Activated T-cell treated with anti-CD3 and anti-CD28 coated beads, Interleukin-2, amount 50 U/mL, for 72 hours (primary cell): Measurements from ENCODE around the gene CHDH. TPM values are rescaled to one million over a fixed set of nuclear protein-coding genes. Genes with fewer than 3 reads are reported as not detected.

Experiments used
- ATAC-seq, 2 donors: fragments of 150-1000 bp; cut with Tn5 transposase; replicated peaks in 1 of 2; 2 replicates each; pipeline ENCODE4 v1.10.0; 2021; ENCODE audit warnings: moderate library complexity in 2 of 2, mild to moderate bottlenecking in 1 of 2
- DNase-seq, 2 donors: peaks; one replicate each; pipeline ENCODE4 v3.0.0; 2021 to 2022; ENCODE audit warnings: mixed read lengths in 1 of 2
- H3K27ac Mint-ChIP-seq: one replicate; pipeline ENCODE4 v1.8.0; 2022; ENCODE audit warnings: mild to moderate bottlenecking, moderate library complexity, mixed read lengths
- H3K27me3 Mint-ChIP-seq: one replicate; pipeline ENCODE4 v1.8.0; 2022; ENCODE audit warnings: low read depth, mixed read lengths
- H3K36me3 Mint-ChIP-seq, 2 donors: one replicate each; pipeline ENCODE4 v1.8.0; 2022; ENCODE audit warnings: mixed read lengths in 2 of 2, mild to moderate bottlenecking in 1 of 2; ENCODE audit not compliant: insufficient read depth in 2 of 2
- H3K4me1 Mint-ChIP-seq: one replicate; pipeline ENCODE4 v1.8.0; 2022; ENCODE audit warnings: low read depth, mixed read lengths
- H3K4me3 Mint-ChIP-seq, 2 donors: one replicate each; pipeline ENCODE4 v1.8.0; 2022; ENCODE audit warnings: mild to moderate bottlenecking in 2 of 2, mixed read lengths in 2 of 2, moderate library complexity in 2 of 2
- H3K9me3 Mint-ChIP-seq, 2 donors: one replicate each; pipeline ENCODE4 v1.8.0; 2022; ENCODE audit warnings: mixed read lengths in 2 of 2
- total RNA-seq, 2 donors: library from RNA; stranded (reverse); gene quantifications; one replicate each; pipeline ENCODE4 v1.2.3, GENCODE V29; 2022

Gene CHDH
- total RNA-seq, 2 donors from 2014 or later, result 0.69 to 0.89 TPM

DNA sequence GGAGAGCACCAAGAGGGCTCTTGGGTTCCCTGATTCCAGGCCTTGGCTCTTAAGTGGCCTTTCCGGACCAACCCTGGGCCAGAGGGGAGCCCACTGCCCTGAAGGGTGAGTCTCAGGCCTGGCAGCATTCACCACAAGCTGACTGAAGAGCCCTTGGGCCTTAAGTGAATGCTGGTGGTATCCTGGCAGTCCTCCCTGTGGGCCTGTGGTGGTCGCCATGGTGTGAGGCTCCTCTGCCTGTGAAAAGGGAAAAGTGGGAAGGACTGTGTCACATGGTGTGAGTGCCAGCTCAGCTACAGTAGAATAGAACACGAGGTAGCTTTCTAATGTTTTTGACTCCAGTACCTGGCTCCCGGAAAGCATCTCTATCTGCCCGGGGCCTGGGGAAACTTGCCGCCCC is 15.3 kb downstream of the CHDH start:
- Mint-ChIP-seq H3K4me3 (no peak overlapping the region), H3K36me3 (no peaks in the 10 kb centered on the region), H3K4me1 (no peaks in the 10 kb centered on the region), H3K27me3 (no peaks in the 10 kb centered on the region), H3K9me3 (no peaks in the 10 kb centered on the region), H3K27ac (no peak overlapping the region)
- no peak for ATAC-seq
- DNase-seq, result no peak

DNA sequence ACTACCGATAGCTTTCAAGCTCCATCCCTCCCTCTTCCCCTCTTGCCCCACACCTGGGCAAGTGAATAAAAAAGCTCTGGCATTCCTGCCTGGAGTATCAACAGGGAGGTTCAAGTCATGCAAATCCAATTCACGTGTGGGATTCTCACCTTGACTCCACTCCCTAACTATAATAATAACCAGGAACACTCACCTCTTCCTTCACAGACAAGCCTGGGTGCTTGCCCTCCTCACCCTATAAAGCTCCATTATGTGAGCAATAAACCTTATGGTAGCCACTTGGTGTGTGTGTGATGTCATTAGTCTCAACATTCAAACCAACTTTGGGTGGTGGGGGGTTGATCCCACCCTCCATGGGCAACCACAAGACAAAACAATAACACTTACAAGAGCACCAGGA is 16.6 kb downstream of the CHDH start:
- Mint-ChIP-seq H3K36me3 (no peaks in the 10 kb centered on the region), H3K9me3 (no peaks in the 10 kb centered on the region), H3K27ac (no peak overlapping the region), H3K27me3 (no peaks in the 10 kb centered on the region), H3K4me1 (no peaks in the 10 kb centered on the region), H3K4me3 (no peak overlapping the region)
- DNase-seq, result no peak
- no peak for ATAC-seq

DNA sequence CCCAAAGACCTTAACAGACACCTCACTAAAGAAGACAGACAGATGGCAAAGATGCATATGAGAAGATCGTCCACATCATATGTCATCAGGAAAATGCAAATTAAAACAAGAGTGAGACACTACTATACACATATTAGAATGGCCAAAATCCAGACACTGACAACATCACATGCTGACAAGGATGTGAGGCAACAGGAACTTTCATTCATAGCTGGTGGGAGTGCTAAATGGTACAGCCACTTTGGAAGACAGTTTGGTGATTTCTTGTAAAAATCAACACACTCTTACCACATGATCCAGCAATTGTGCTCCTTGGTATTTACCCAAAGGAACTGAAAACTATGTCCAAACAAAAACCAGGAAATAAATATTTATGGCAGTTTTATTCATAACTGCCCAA is 17.6 kb downstream of the CHDH start:
- Mint-ChIP-seq H3K4me1 (no peaks in the 10 kb centered on the region), H3K27ac (no peak overlapping the region), H3K27me3 (no peaks in the 10 kb centered on the region), H3K36me3 (no peaks in the 10 kb centered on the region), H3K4me3 (no peak overlapping the region), H3K9me3 (no peaks in the 10 kb centered on the region)
- ATAC-seq, result no peak
- no peak for DNase-seq

DNA sequence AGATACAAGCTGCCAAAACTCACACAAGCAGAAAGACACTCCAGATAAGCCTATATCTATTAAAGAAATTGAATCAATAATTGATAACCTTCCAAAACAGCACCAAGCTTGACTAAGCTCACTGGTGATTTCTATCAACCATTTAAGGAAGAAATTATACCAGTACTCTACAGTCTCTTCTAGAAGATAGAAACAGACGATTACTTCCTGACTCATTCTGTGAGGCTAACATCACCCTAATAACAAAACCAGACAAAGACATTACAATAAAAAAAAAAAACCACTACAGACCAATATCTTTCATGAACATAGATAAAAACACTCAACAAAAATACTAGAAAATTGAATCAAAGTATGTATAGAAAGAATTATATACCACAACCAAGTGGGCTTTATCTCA is 20.2 kb downstream of the CHDH start:
- H3K36me3 Mint-ChIP-seq, result no peaks in the 10 kb centered on the region
- no peaks in the 10 kb centered on the region for H3K4me1 Mint-ChIP-seq
- H3K4me3 Mint-ChIP-seq, result no peak overlapping the region
- ATAC-seq (no peak), DNase-seq (no peak)
- H3K27ac Mint-ChIP-seq, result no peak overlapping the region
- no peaks in the 10 kb centered on the region for H3K27me3 Mint-ChIP-seq
- H3K9me3 Mint-ChIP-seq, result no peaks in the 10 kb centered on the region

DNA sequence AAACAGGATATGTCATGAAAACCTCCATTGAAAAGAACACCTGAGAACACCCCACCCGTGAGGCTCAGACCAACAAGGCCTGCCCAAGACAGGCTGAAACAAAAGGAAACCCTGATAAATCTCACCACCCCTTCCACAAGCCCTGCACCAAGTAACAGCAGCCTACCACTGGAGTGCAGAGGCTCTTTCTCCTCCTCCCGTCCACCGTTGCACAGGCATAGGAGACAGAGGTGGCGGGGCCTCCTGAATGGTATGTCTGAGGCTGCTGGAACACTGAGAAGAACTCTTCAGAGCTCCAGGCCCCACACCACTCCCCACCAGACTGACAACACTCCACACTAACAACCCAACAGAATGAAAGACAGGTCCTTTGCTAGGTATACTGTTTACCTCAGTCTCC is 21.4 kb downstream of the CHDH start:
- H3K36me3 Mint-ChIP-seq, result no peaks in the 10 kb centered on the region
- ATAC-seq, result no peak
- no peaks in the 10 kb centered on the region for H3K27me3 Mint-ChIP-seq
- no peak overlapping the region for H3K4me3 Mint-ChIP-seq
- DNase-seq, result no peak
- H3K9me3 Mint-ChIP-seq, result no peaks in the 10 kb centered on the region
- no peaks in the 10 kb centered on the region for H3K4me1 Mint-ChIP-seq
- peak overlapping the region; percentile 58 for H3K27ac Mint-ChIP-seq

DNA sequence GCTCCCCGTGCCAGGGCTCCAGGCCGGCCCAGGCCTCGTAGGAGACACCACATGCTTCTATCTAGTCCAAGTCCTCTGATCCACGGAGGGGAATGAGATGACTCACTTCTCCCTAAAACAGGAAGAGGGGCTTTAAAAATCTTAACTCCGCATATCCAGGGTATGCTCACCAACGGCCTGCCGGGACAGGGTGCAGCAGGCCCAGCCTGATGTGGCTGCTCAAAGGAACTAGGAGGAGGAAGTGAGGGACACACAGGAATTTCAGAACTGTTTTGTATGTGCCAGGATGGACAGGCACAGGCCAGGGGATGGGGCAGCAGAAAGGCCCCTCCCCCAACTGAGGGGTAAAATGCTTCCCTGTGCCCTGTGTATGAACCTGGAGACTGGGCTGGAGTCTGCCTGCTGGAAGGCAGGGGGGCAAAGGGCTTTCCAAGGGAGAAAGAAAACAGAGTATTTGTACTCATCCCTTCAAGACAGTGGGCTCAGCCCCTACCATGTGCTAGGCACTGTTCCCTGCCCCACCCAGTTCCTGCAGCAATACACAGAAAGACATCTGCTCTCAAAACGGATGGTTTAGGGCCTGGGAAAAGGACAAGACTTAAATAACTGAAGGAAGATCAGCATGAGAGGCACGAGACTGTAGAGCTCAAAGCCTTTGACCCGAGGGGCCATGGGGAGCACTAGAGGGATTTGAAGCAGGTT is 22.1 kb downstream of the CHDH start:
- Mint-ChIP-seq H3K36me3 (no peaks in the 10 kb centered on the region), H3K9me3 (no peaks in the 10 kb centered on the region), H3K4me1 (no peaks in the 10 kb centered on the region), H3K27ac (no peak overlapping the region), H3K27me3 (no peaks in the 10 kb centered on the region), H3K4me3 (no peak overlapping the region)
- ATAC-seq (no peak), DNase-seq (no peak)

DNA sequence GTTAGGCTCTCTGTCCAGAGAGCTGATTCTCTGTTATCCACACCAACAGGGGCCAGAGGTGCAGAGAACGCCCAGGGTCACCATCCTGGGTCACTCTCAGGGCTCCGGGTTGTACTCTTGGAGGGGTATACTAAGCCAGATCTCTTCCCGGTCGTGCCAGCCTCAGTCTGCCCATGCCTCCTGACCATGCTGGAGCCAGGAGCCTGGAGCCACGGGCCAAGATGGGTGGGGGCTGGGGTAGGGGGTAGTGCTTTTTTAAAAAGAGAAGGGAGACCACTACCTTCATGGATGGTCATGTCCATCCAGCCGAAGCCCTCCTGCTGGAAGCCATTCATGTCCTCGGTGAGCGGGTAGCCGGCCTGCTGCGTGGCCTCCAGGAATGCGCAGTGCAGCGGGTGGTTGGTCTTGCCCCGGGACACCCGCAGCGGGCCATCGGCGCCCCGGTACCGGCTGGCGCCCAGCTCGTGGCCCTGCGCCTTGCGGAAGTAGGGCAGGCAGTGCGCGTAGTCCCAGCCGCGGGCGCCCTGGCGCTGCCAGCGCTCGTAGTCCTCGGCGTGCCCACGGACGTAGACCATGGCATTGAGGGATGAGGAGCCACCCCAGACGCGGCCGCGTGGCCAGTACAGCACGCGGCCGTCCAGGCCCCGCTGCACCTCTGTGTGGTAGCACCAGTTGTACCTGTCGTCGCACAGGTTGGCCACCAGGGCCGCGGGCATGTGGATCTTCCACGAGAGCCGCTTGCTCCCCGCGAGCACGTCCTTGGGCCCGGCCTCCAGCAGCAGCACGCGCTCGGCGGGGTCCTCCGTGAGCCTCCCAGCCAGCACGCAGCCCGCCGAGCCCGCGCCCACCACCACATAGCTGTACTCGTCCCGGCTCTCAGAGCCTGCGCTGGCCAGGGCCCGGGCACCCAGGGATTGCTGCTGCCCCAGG is 22.9 kb downstream of the CHDH start:
- ATAC-seq, result no peak
- no peak overlapping the region for H3K27ac Mint-ChIP-seq

DNA sequence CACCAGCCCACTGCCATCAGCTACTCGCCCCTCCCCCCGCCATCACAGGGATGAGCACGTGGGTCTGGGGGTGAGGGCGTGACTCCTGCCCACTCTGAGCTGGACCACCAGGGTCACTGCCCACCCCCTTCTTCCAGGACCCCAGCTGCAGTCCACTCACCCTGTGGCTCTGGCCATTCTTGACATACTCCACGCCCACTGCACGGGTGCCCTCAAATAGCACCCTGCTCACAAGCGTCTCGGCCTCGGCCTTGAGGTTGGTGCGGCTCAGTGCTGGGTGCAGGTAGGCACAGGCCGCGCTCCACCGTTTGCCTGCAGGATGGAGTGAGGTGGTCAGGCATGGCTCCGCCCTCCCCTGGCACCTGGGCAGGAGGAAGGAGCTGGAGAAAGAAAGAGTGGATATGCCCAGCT is 23.9 kb downstream of the CHDH start:
- H3K4me1 Mint-ChIP-seq, result no peaks in the 10 kb centered on the region
- DNase-seq, result no peak
- no peaks in the 10 kb centered on the region for H3K9me3 Mint-ChIP-seq
- H3K4me3 Mint-ChIP-seq, result no peak overlapping the region
- no peaks in the 10 kb centered on the region for H3K36me3 Mint-ChIP-seq
- no peak for ATAC-seq
- H3K27me3 Mint-ChIP-seq, result peaks cover 6% of the 10 kb centered on the region
- H3K27ac Mint-ChIP-seq, result no peak overlapping the region

More for the DNA sequence above, 22.9 kb downstream of the CHDH start:
- Mint-ChIP-seq H3K27me3 (no peaks in the 10 kb centered on the region), H3K36me3 (no peaks in the 10 kb centered on the region), H3K9me3 (no peaks in the 10 kb centered on the region), H3K4me3 (no peak overlapping the region), H3K4me1 (no peaks in the 10 kb centered on the region)
- no peak for DNase-seq

DNA sequence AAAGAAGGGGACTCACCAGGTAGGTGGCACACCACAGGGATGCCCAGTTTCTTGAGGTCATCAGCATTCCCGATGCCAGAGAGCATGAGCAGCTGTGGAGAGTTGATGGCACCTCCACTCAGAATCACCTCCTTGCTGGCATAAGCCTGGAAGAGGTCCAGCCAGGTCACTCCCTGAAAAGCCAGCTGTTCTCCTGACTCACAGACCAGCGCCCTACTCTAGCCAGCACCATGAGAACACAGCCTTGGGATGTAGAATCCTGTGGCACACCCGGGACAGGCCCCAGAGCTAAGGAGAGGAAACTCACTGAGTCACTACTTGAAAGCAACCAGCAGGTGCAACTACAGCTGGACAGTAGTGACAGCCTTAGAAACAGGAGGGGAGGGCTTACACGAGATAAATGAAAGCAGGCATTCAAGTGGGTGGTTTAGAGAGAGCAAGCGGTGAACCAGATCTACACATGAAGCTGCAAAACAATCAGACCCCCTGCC is 24.5 kb downstream of the CHDH start:
- Mint-ChIP-seq H3K9me3 (no peaks in the 10 kb centered on the region), H3K27me3 (peaks cover 6% of the 10 kb centered on the region), H3K4me1 (no peaks in the 10 kb centered on the region), H3K4me3 (no peak overlapping the region), H3K27ac (no peak overlapping the region), H3K36me3 (no peaks in the 10 kb centered on the region)
- DNase-seq (no peak), ATAC-seq (no peak)

DNA sequence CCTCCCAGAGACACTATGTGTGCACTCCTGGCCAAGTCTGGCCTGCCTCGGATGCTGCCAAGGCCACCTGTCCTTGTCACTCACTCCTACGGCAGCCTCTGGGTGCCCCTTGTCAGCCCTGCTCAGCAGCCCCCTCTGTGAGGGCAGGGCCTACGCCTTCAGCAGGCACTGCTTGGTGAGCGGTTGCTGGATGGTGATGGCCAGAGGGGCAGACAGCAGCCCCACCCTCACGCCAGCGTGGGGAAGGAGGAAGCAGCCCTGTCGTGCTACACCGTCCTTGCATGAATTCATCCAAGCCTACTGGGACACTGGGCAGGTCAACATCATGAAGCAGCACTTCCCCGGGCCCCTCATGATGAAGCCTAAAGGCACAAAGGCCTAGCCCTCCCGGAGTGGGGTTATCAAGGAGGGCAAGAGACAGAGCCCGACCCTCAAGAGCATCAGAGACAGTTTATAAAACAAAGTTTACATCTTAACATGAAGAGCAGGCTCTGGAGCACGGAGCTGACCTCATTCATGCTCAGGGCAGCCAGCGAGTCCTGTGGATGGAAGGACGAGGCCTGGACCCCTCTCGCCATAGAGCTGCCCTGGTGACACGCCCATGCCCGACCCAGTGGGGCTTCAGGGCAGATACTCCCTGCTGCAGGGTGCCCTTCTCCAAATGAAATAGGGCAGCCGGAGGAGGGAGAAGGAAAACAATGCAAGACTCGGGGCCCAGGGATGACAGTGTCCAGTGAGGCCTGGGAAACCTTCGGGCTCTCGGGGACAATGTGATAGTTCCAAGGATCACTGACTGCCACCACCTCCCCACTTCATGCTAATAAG is 25.3 kb downstream of the CHDH start:
- Mint-ChIP-seq H3K27me3 (peaks cover 6% of the 10 kb centered on the region), H3K36me3 (no peaks in the 10 kb centered on the region), H3K4me3 (no peak overlapping the region), H3K4me1 (no peaks in the 10 kb centered on the region), H3K27ac (no peak overlapping the region), H3K9me3 (no peaks in the 10 kb centered on the region)
- ATAC-seq (no peak), DNase-seq (no peak)

DNA sequence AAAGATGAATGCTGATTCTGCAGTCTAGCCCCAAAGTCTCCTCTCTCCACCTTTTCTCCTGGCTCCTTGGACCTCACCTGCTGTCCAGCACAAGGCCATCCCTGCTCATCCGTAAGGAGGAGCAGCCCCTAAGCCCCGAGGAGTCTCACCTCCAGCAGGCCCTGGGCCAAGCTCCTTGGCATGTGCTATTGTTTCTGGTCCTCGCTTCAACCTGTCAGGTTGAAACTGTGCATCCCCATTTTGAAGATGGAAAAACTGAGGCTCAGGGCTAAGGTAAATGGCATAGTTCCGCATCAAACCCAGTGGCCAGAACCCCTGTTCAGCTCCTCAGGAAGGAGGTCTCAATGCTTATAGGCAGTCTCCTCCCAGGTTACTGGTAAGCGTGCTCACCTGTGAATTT is 26.1 kb downstream of the CHDH start:
- ATAC-seq, result no peak
- Mint-ChIP-seq H3K27me3 (peaks cover 6% of the 10 kb centered on the region), H3K27ac (no peak overlapping the region)

DNA sequence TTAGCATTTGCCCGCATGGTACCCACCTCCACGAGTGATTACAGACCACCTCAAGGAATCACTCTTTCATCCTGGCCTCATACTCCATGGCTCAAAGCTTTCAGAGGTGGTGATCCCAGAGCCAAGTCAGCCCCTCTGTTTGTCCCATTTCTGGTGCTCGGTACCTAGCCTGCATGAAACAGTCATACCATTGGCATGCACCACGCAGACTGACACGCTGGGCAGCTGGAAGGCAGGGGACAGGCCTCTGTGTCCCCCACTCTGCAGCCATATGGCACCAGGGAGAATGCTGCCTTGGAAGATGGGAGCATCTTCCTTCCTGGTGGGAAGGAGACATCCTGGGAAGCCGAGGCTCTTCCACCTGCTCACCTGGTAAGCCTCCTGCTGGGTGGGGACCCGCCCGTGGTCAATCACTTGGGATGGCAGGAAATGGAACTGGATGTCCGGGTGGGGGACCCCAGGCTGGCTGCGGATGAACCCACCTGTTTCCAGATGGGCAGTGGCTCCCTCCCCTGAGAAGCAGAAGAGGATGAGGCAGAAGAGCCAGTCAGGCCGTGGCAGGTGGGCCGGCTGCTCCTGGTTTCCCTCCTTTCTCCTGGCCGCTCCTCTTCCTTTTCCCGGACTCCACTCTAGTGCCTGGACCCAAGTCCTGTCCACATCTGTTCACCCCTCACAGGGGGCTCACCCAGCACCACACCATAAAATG is 26.9 kb downstream of the CHDH start:
- H3K27me3 Mint-ChIP-seq, result peaks cover 6% of the 10 kb centered on the region
- no peaks in the 10 kb centered on the region for H3K36me3 Mint-ChIP-seq
- ATAC-seq, result no peak
- H3K4me3 Mint-ChIP-seq, result no peak overlapping the region
- no peaks in the 10 kb centered on the region for H3K9me3 Mint-ChIP-seq
- H3K4me1 Mint-ChIP-seq, result no peaks in the 10 kb centered on the region
- DNase-seq, result no peak
- H3K27ac Mint-ChIP-seq, result no peak overlapping the region

More for the DNA sequence above, 26.1 kb downstream of the CHDH start:
- DNase-seq, result no peak
- Mint-ChIP-seq H3K4me3 (no peak overlapping the region), H3K36me3 (no peaks in the 10 kb centered on the region), H3K9me3 (no peaks in the 10 kb centered on the region), H3K4me1 (no peaks in the 10 kb centered on the region)
